GM23338 (cell line): Measurements from ENCODE around the gene NOVA2. TPM values are rescaled to one million over a fixed set of nuclear protein-coding genes. Genes with fewer than 3 reads are reported as not detected.

Source experiments
- ATAC-seq: fragments of 200-7000 bp; cut with Tn5 transposase; 3 replicates; pipeline ENCODE4 v1.9.1; 2020
- DNase-seq: peaks from one replicate; pipeline ENCODE4 v3.0.0-alpha.2; 2015; ENCODE audit warnings: low spot score
- H2AFZ ChIP-seq: fragments of 200-600 bp; sonication (generic); 2 replicates; pipeline ENCODE4 v1.8.0; 2016; ENCODE audit warnings: antibody characterized with exemption, mild to moderate bottlenecking, moderate library complexity
- H3F3A ChIP-seq: fragments of 200-600 bp; sonication (generic); replicated peaks from 2 replicates; pipeline ENCODE4 v1.8.0; 2017; ENCODE audit warnings: antibody characterized with exemption, mixed run types, low read depth
- H3K27ac ChIP-seq: fragments of 200-600 bp; sonication (generic); 2 replicates; pipeline ENCODE4 v1.6.1; 2016; ENCODE audit warnings: low read depth
- H3K27me3 ChIP-seq: fragments of 200-600 bp; sonication (generic); 2 replicates; pipeline ENCODE4 v1.8.0; 2016; ENCODE audit warnings: mild to moderate bottlenecking, mixed run types, moderate library complexity; ENCODE audit not compliant: insufficient read depth
- H3K36me3 ChIP-seq: fragments of 200-600 bp; sonication (generic); 2 replicates; pipeline ENCODE4 v1.8.0; 2016; ENCODE audit warnings: mild to moderate bottlenecking; ENCODE audit not compliant: insufficient read depth
- H3K4me1 ChIP-seq: fragments of 200-600 bp; sonication (generic); 2 replicates; pipeline ENCODE4 v1.8.0; 2016; ENCODE audit warnings: mild to moderate bottlenecking, moderate library complexity; ENCODE audit not compliant: insufficient read depth
- H3K4me2 ChIP-seq: fragments of 200-600 bp; sonication (generic); 2 replicates; pipeline ENCODE4 v1.7.1; 2017; ENCODE audit warnings: mixed run types
- H3K4me3 ChIP-seq: fragments of 200-600 bp; sonication (generic); 2 replicates; pipeline ENCODE4 v1.6.1; 2016; ENCODE audit warnings: mixed run types
- H3K79me2 ChIP-seq: fragments of 200-600 bp; sonication (generic); replicated peaks from 2 replicates; pipeline ENCODE4 v1.8.0; 2017; ENCODE audit warnings: mild to moderate bottlenecking; ENCODE audit not compliant: insufficient read depth
- H3K9me2 ChIP-seq: fragments of 200-600 bp; sonication (generic); 2 replicates; pipeline ENCODE4 v1.8.0; 2017; ENCODE audit not compliant: insufficient read depth
- H4K20me1 ChIP-seq: fragments of 200-600 bp; sonication (generic); replicated peaks from 2 replicates; pipeline ENCODE4 v1.8.0; 2017; ENCODE audit warnings: mild to moderate bottlenecking; ENCODE audit not compliant: insufficient read depth
- H3K27ac Mint-ChIP-seq: 2 replicates; pipeline ENCODE4 v1.8.0; 2020; ENCODE audit warnings: inconsistent platforms, mild to moderate bottlenecking, moderate library complexity, mixed read lengths
- H3K27me3 Mint-ChIP-seq: 3 replicates; pipeline ENCODE4 v1.8.0; 2022; ENCODE audit warnings: low read depth, mild to moderate bottlenecking, moderate library complexity, mixed read lengths, inconsistent platforms; ENCODE audit not compliant: insufficient read depth, poor library complexity
- H3K36me3 Mint-ChIP-seq: 3 replicates; pipeline ENCODE4 v1.8.0; 2021; ENCODE audit warnings: low read depth, mild to moderate bottlenecking, inconsistent platforms, moderate library complexity, mixed read lengths
- H3K4me1 Mint-ChIP-seq: 3 replicates; pipeline ENCODE4 v1.8.0; 2020; ENCODE audit warnings: mild to moderate bottlenecking, inconsistent platforms, mixed read lengths
- H3K4me3 Mint-ChIP-seq: 3 replicates; pipeline ENCODE4 v1.8.0; 2021; ENCODE audit warnings: moderate library complexity, mild to moderate bottlenecking, inconsistent platforms, mixed read lengths
- H3K9me3 Mint-ChIP-seq: 3 replicates; pipeline ENCODE4 v1.8.0; 2020; ENCODE audit warnings: moderate library complexity, mild to moderate bottlenecking, inconsistent platforms, mixed read lengths
- CREB1 ChIP-seq: fragments of 250-450 bp; sonication (Bioruptor Pico); IDR thresholded peaks from 2 replicates; pipeline ENCODE4 v1.5.0; 2020; ENCODE audit warnings: low read depth, mild to moderate bottlenecking, moderate library complexity
- CTCF ChIP-seq, 2 experiments: fragments of 200-600 bp in 1 of 2; sonication (generic) in 1 of 2; conservative IDR thresholded peaks; 2 replicates each; pipeline versions ENCODE4 v1.5.1 to v1.6.1; 2016 to 2017; ENCODE audit warnings: antibody characterized with exemption in 2 of 2, low read depth in 2 of 2, mild to moderate bottlenecking in 2 of 2, moderate library complexity in 1 of 2
- ETS1 ChIP-seq: IDR thresholded peaks from 2 replicates; pipeline ENCODE4 v1.6.1; 2016; ENCODE audit warnings: antibody characterized with exemption
- EZH2 ChIP-seq: fragments of 200-600 bp; sonication (generic); IDR thresholded peaks from one replicate; pipeline ENCODE4 v1.8.0; 2017; ENCODE audit warnings: antibody characterized with exemption, mild to moderate bottlenecking, low read depth; ENCODE audit not compliant: unreplicated experiment
- EZH2phosphoT487 ChIP-seq: fragments of 200-600 bp; sonication (generic); IDR thresholded peaks from one replicate; pipeline ENCODE4 v1.8.1; 2018; ENCODE audit warnings: antibody characterized with exemption; ENCODE audit not compliant: unreplicated experiment
- NANOG ChIP-seq: IDR thresholded peaks from 2 replicates; pipeline ENCODE4 v1.6.1; 2016; ENCODE audit warnings: antibody characterized with exemption, borderline replicate concordance
- POLR2AphosphoS5 ChIP-seq: IDR thresholded peaks from 2 replicates; pipeline ENCODE4 v1.6.1; 2016; ENCODE audit warnings: antibody characterized with exemption, low read depth
- REST ChIP-seq: IDR thresholded peaks from one replicate; pipeline ENCODE4 v1.6.1; 2018; ENCODE audit warnings: antibody characterized with exemption; ENCODE audit not compliant: unreplicated experiment
- STAT1 ChIP-seq: IDR thresholded peaks from one replicate; pipeline ENCODE4 v1.6.1; 2016; ENCODE audit warnings: antibody characterized with exemption; ENCODE audit not compliant: unreplicated experiment
- ZNF114 ChIP-seq: fragments of 250-450 bp; sonication (Bioruptor Pico); IDR thresholded peaks from 2 replicates; pipeline ENCODE4 v1.5.0; 2020; ENCODE audit warnings: mild to moderate bottlenecking, moderate library complexity
- ZNF331 ChIP-seq: fragments of 250-450 bp; sonication (Bioruptor Pico); IDR thresholded peaks from 2 replicates; pipeline ENCODE4 v1.5.0; 2020; ENCODE audit warnings: low read depth, mild to moderate bottlenecking, moderate library complexity
- ZNF462 ChIP-seq: fragments of 250-450 bp; sonication (Bioruptor Pico); IDR thresholded peaks from 2 replicates; pipeline ENCODE4 v1.5.0; 2020; ENCODE audit warnings: mild to moderate bottlenecking, moderate library complexity
- polyA plus RNA-seq: library from polyadenylated mRNA; unstranded; fragments of >200 nt; fragmentation: Nextera tagmentation; extraction: Ambion mirVana; gene quantifications from 2 replicates; pipeline ENCODE4 v1.2.1, GENCODE V29; 2016
- total RNA-seq: library from RNA; depleted of rRNA; stranded (reverse); fragments of >200 nt; shearing (Covaris generic); gene quantifications from 2 replicates; pipeline ENCODE4 v1.2.3, GENCODE V29; 2014

The NOVA2 gene
- total and polyA plus RNA-seq, 2 experiments from 2014 or later, result 5.1 to 13.7 TPM

GRCh38 chr19:45899253-45899652, 74.4 kb downstream of the NOVA2 start:
- H3K4me2 ChIP-seq, result no peak overlapping the region
- no peak overlapping the region for H3K4me3 Mint-ChIP-seq

More at GRCh38 chr19:45899253-45899652, 74.4 kb downstream of the NOVA2 start:
- peaks cover 6% of the 10 kb centered on the region; the same call in 1 of the 2 replicates for H3K4me1 ChIP-seq
- H3K36me3 ChIP-seq, result no peaks in the 10 kb centered on the region
- DNase-seq (no peak), ATAC-seq (no peak)
- Mint-ChIP-seq H3K27ac (no peak overlapping the region), H3K9me3 (no peaks in the 10 kb centered on the region; the same call in 2 of the 3 replicates), H3K4me1 (peaks cover 9% of the 10 kb centered on the region; the same call in 2 of the 3 replicates), H3K36me3 (peaks cover 29% of the 10 kb centered on the region), H3K27me3 (peaks cover 20% of the 10 kb centered on the region)
- TF ChIP-seq ZNF462 (CRISPR knock-in tag), result no peak
- no peak for TF ChIP-seq CREB1 (CRISPR knock-in tag)
- no peak for TF ChIP-seq POLR2AphosphoS5
- TF ChIP-seq NANOG, result no peak
- no peak for TF ChIP-seq EZH2phosphoT487
- TF ChIP-seq ZNF114 (CRISPR knock-in tag), result no peak
- TF ChIP-seq ZNF331 (CRISPR knock-in tag), result no peak
- no peak for TF ChIP-seq EZH2
- TF ChIP-seq STAT1, result no peak
- no peak for TF ChIP-seq ETS1
- TF ChIP-seq CTCF (conservative IDR thresholded peaks at IDR 0.05; ENCODE audit: low read depth in 2 of 2), result no peak
- TF ChIP-seq REST, result no peak
- no peak overlapping the region for H3K4me3 ChIP-seq
- H3K27ac ChIP-seq, result no peak overlapping the region
- no peak overlapping the region for H2AFZ ChIP-seq
- no peaks in the 10 kb centered on the region; the same call in none of the 2 replicates for H4K20me1 ChIP-seq
- no peaks in the 10 kb centered on the region for H3K9me2 ChIP-seq
- H3K27me3 ChIP-seq, result peaks cover 23% of the 10 kb centered on the region
- H3F3A ChIP-seq, result peaks cover 21% of the 10 kb centered on the region; the same call in 1 of the 2 replicates
- no peaks in the 10 kb centered on the region for H3K79me2 ChIP-seq
